A673 (cell line): ENCODE results near the gene EVI2B. TPM values are rescaled to one million over a fixed set of nuclear protein-coding genes. Genes with fewer than 3 reads are reported as not detected.

Experiments
- BruUV-seq: library from RNA; stranded (reverse); fragments of 400-500 nt; replicated peaks from 2 replicates; lab custom pipeline; 2021; lab: Mats Ljungman, UMichigan
- CTCF ChIA-PET: fragments of 300-600 bp; sonication (Branson Sonifier 250); formaldehyde crosslinking; loops from one replicate; lab custom pipeline; 2022; ENCODE audit warnings: antibody characterized with exemption; lab: Charles Lee
- POLR2A ChIA-PET: fragments of 300-600 bp; sonication (Branson Sonifier 250); formaldehyde crosslinking; loops from one replicate; lab custom pipeline; 2022; ENCODE audit warnings: antibody characterized with exemption; ENCODE audit not compliant: low non-redundant PET; lab: Charles Lee
- DNase-seq: peaks from one replicate; pipeline ENCODE4 v3.0.0-alpha.2; 2015; ENCODE audit warnings: low spot score
- H3K27ac ChIP-seq: fragments of 200-600 bp; sonication (generic); 2 replicates; pipeline ENCODE4 v1.5.1; 2016; ENCODE audit warnings: mixed run types, low read depth, mild to moderate bottlenecking, mixed read lengths, antibody characterized with exemption, low read length; ENCODE audit not compliant: poor library complexity, severe bottlenecking
- H3K27me3 ChIP-seq: fragments of 200-600 bp; sonication (generic); replicated peaks from 2 replicates; pipeline ENCODE4 v1.6.1; 2017; ENCODE audit warnings: mixed run types, low read depth, mild to moderate bottlenecking, mixed read lengths, antibody characterized with exemption, low read length; ENCODE audit not compliant: insufficient read depth, poor library complexity
- H3K36me3 ChIP-seq: fragments of 200-600 bp; sonication (generic); 2 replicates; pipeline ENCODE4 v1.6.1; 2016; ENCODE audit warnings: mixed run types, mild to moderate bottlenecking, mixed read lengths, antibody characterized with exemption, low read length; ENCODE audit not compliant: insufficient read depth, poor library complexity, severe bottlenecking
- H3K4me1 ChIP-seq: fragments of 200-600 bp; sonication (generic); 2 replicates; pipeline ENCODE4 v1.6.1; 2017; ENCODE audit warnings: mixed run types, mild to moderate bottlenecking, mixed read lengths, antibody characterized with exemption, low read length; ENCODE audit not compliant: insufficient read depth, poor library complexity, severe bottlenecking
- H3K4me3 ChIP-seq: fragments of 200-600 bp; sonication (generic); 2 replicates; pipeline ENCODE4 v1.5.1; 2016; ENCODE audit warnings: low read depth, mixed run types, mild to moderate bottlenecking, mixed read lengths, low read length; ENCODE audit not compliant: poor library complexity, severe bottlenecking
- H3K9me3 ChIP-seq: fragments of 200-600 bp; sonication (generic); 2 replicates; pipeline ENCODE4 v1.6.1; 2016; ENCODE audit warnings: mixed run types, low read depth, mild to moderate bottlenecking, mixed read lengths, antibody characterized with exemption, low read length; ENCODE audit not compliant: poor library complexity, severe bottlenecking
- EZH2 ChIP-seq: fragments of 200-600 bp; sonication (generic); IDR thresholded peaks from 2 replicates; pipeline ENCODE4 v1.6.1; 2017; ENCODE audit warnings: borderline replicate concordance, low read depth, mild to moderate bottlenecking, mixed read lengths, antibody characterized with exemption, low read length; ENCODE audit not compliant: poor library complexity, severe bottlenecking
- intact Hi-C: fragments of 100-400 bp; cut with micrococcal nuclease; formaldehyde crosslinking; loops from one replicate; pipeline ENCODE4 v1.10.0; 2022; ENCODE audit not compliant: unreplicated experiment
- total RNA-seq: library from RNA; stranded (reverse); gene quantifications from 2 replicates; pipeline ENCODE4 v1.2.3, GENCODE V29; 2021
- TF ChIP-seq, protein P1 (sequence below): fragments of 300-800, 200-600 bp; sonication (generic); conservative IDR thresholded peaks from 2 replicates; pipeline ENCODE4 v1.5.1; 2017; ENCODE audit warnings: low read depth, mild to moderate bottlenecking, antibody characterized with exemption, low read length, moderate library complexity, mixed read lengths

EVI2B gene
- total RNA-seq, 1 experiment from 2014 or later, result 0.92 TPM

DNA sequence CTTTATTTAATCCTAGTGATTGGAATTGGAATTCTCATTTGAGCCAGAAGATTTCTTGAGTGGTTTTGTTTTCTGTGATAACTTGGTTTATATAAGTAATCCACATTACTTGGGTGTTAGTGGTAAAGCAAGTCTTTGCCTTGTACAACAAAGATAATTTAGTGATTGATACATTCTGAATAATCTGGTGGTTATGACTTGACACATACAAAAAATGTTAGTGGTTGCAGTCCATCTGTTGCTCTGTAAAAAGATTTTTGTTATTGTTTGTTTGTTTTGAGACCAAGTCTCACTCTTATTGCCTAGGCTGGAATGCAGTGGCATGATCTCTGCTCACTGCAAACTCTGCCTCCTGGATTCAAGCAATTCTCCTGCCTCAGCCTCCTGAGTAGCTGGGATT lies 30.0 kb downstream of the EVI2B start:
- no peak overlapping the region for H3K27ac ChIP-seq
- POLR2A ChIA-PET, result no interaction called here
- no peaks in the 10 kb centered on the region for H3K27me3 ChIP-seq
- H3K4me1 ChIP-seq, result no peaks in the 10 kb centered on the region
- CTCF ChIA-PET, result no interaction called here
- no peaks in the 10 kb centered on the region for H3K9me3 ChIP-seq
- no TSS peak for BruUV-seq
- no peak overlapping the region for H3K4me3 ChIP-seq
- no peak for TF ChIP-seq EZH2
- TF ChIP-seq, protein P1, sequence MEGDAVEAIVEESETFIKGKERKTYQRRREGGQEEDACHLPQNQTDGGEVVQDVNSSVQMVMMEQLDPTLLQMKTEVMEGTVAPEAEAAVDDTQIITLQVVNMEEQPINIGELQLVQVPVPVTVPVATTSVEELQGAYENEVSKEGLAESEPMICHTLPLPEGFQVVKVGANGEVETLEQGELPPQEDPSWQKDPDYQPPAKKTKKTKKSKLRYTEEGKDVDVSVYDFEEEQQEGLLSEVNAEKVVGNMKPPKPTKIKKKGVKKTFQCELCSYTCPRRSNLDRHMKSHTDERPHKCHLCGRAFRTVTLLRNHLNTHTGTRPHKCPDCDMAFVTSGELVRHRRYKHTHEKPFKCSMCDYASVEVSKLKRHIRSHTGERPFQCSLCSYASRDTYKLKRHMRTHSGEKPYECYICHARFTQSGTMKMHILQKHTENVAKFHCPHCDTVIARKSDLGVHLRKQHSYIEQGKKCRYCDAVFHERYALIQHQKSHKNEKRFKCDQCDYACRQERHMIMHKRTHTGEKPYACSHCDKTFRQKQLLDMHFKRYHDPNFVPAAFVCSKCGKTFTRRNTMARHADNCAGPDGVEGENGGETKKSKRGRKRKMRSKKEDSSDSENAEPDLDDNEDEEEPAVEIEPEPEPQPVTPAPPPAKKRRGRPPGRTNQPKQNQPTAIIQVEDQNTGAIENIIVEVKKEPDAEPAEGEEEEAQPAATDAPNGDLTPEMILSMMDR, result no peak
- intact Hi-C loops, result no loop called here
- no peak for DNase-seq
- no peaks in the 10 kb centered on the region for H3K36me3 ChIP-seq

GRCh38 chr17:31281061-31281460 lies 32.8 kb downstream of the EVI2B start:
- Histone ChIP-seq H3K27ac (no peak overlapping the region), H3K4me1 (no peaks in the 10 kb centered on the region), H3K27me3 (no peaks in the 10 kb centered on the region), H3K9me3 (no peaks in the 10 kb centered on the region), H3K4me3 (no peak overlapping the region), H3K36me3 (no peaks in the 10 kb centered on the region)
- no peak for DNase-seq
- intact Hi-C loops, result no loop called here
- no peak for TF ChIP-seq EZH2
- TF ChIP-seq, protein P1, result no peak
- CTCF ChIA-PET, result no interaction called here
- BruUV-seq, result no TSS peak
- POLR2A ChIA-PET, result no interaction called here

DNA sequence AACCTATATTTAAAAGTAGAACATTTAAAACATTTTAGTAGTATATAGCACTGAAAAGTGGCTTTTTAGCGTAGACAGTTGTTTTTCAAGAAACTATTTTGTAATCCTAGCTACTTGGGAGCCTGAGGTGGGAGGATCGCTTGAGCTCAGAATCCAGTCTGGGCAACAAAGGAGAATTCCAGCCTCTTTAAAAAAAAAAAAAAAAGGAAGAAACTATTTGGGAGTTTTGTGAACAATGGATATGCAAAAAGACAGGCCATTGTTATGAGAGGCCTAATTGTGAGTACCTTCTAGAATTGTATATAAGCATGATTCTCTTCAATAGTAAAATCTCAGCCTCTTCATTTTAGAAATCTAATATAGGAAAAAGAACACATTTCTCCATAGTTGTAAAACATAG lies 34.5 kb downstream of the EVI2B start:
- H3K27me3 ChIP-seq, result no peaks in the 10 kb centered on the region
- H3K27ac ChIP-seq, result no peak overlapping the region
- no peaks in the 10 kb centered on the region for H3K9me3 ChIP-seq
- ChIA-PET POLR2A (no interaction called here), CTCF (no interaction called here)
- no peak overlapping the region for H3K4me3 ChIP-seq
- no peaks in the 10 kb centered on the region for H3K36me3 ChIP-seq
- intact Hi-C loops, result no loop called here
- no peaks in the 10 kb centered on the region for H3K4me1 ChIP-seq
- no peak for TF ChIP-seq EZH2
- TF ChIP-seq, protein P1, result no peak
- BruUV-seq, result no TSS peak
- DNase-seq, result no peak
